GM21528 (cell line): ENCODE data around the gene ERBB2.
"Not testable (repeated sequence)": the region's sequence is repeated elsewhere in the genome, so short reads cannot be mapped to it uniquely, and the experiment has no call there.

Experiments
- ATAC-seq: cut with Tn5 transposase; IDR thresholded peaks from one replicate; pipeline ENCODE4 v1.9.1; 2021; ENCODE audit warnings: mild to moderate bottlenecking, moderate library complexity; ENCODE audit not compliant: unreplicated experiment, low FRiP score

ERBB2 gene

GRCh38 chr17:39740357-39741111, 40.7 kb downstream of the ERBB2 start:
- ATAC-seq: no peak

- ATAC-seq: no peak
Measured at GRCh38 chr17:39742126-39742855, 42.4 kb downstream of the ERBB2 start.

GRCh38 chr17:39742856-39743436, 43.1 kb downstream of the ERBB2 start:
- ATAC-seq: no peak

- no peak for ATAC-seq
Measured at GRCh38 chr17:39744075-39744835, 44.4 kb downstream of the ERBB2 start.

- ATAC-seq: no peak
Measured at GRCh38 chr17:39744836-39745215, 45.0 kb downstream of the ERBB2 start.

GRCh38 chr17:39745335-39746144, 45.7 kb downstream of the ERBB2 start:
- ATAC-seq: no peak

- ATAC-seq: no peak
Measured at GRCh38 chr17:39746145-39746461, 46.2 kb downstream of the ERBB2 start.

GRCh38 chr17:39747745-39748144, 47.9 kb downstream of the ERBB2 start:
- ATAC-seq: no peak

- ATAC-seq: not testable (repeated sequence)
Measured at GRCh38 chr17:39748444-39749034, 48.7 kb downstream of the ERBB2 start.

- no peak for ATAC-seq
Measured at GRCh38 chr17:39750131-39751015, 50.5 kb downstream of the ERBB2 start.

GRCh38 chr17:39751016-39751543, 51.2 kb downstream of the ERBB2 start:
- no peak for ATAC-seq

- ATAC-seq: no peak
Measured at GRCh38 chr17:39751637-39752036, 51.8 kb downstream of the ERBB2 start.

GRCh38 chr17:39752241-39752881, 52.5 kb downstream of the ERBB2 start:
- no peak for ATAC-seq

GRCh38 chr17:39753514-39754160, 53.8 kb downstream of the ERBB2 start:
- peak; percentile 30 for ATAC-seq

- peak; percentile 61 for ATAC-seq
Measured at GRCh38 chr17:39754161-39754957, 54.5 kb downstream of the ERBB2 start.

- no peak for ATAC-seq
Measured at GRCh38 chr17:39754958-39755553, 55.2 kb downstream of the ERBB2 start.
